A673 (cell line): ENCODE data around the gene PLSCR5.

Experiments used
- CTCF ChIP-seq: fragments of 300-800, 200-600 bp; sonication (generic); conservative IDR thresholded peaks from 2 replicates; pipeline ENCODE4 v1.5.1; 2017; ENCODE audit warnings: low read depth, mild to moderate bottlenecking, antibody characterized with exemption, low read length, moderate library complexity, mixed read lengths
- EZH2 ChIP-seq: fragments of 200-600 bp; sonication (generic); IDR thresholded peaks from 2 replicates; pipeline ENCODE4 v1.6.1; 2017; ENCODE audit warnings: borderline replicate concordance, low read depth, mild to moderate bottlenecking, mixed read lengths, antibody characterized with exemption, low read length; ENCODE audit not compliant: poor library complexity, severe bottlenecking

GRCh38 chr3:146598535-146598934, 6.6 kb downstream of the PLSCR5 start:
- no peak for TF ChIP-seq CTCF
- TF ChIP-seq EZH2 = no peak
